ENCODE results near the gene CRY1.

The CRY1 gene

GRCh38 chr12:107106241-107107025, 13.1 kb upstream of the CRY1 start:
- H3K4me1 ChIP-seq (ENCODE audit: control insufficient read depth in 1 of 2, insufficient read depth in 1 of 2, low read depth in 1 of 2, low read length in 1 of 2) = no peaks in the 10 kb centered on the region
- no peak for TF ChIP-seq CTCF (IDR thresholded peaks at IDR 0.05)

GRCh38 chr12:107105410-107105703, 12.0 kb upstream of the CRY1 start:
- H3K4me3 ChIP-seq (ENCODE audit: low read depth in 1 of 2, low read length in 1 of 2) = no peak overlapping the region
- TF ChIP-seq CTCF (IDR thresholded peaks at IDR 0.05) = no peak

More at GRCh38 chr12:107106241-107107025, 13.1 kb upstream of the CRY1 start:
- no peaks in the 10 kb centered on the region for H3K9me3 ChIP-seq
- no peaks in the 10 kb centered on the region for H3K36me3 ChIP-seq
- peaks cover 4% of the 10 kb centered on the region for H3K27me3 ChIP-seq
- H3K4me3 ChIP-seq (ENCODE audit: low read depth in 1 of 2, low read length in 1 of 2) = no peak overlapping the region
- H3K27ac ChIP-seq = no peak overlapping the region

GRCh38 chr12:107103516-107103915, 10.2 kb upstream of the CRY1 start:
- no peak for TF ChIP-seq CTCF (IDR thresholded peaks at IDR 0.05)
- Histone ChIP-seq H3K27ac (no peak overlapping the region), H3K4me3 (ENCODE audit: low read depth in 1 of 2, low read length in 1 of 2) (no peak overlapping the region), H3K9me3 (no peaks in the 10 kb centered on the region), H3K27me3 (peaks cover 6% of the 10 kb centered on the region), H3K4me1 (ENCODE audit: control insufficient read depth in 1 of 2, insufficient read depth in 1 of 2, low read depth in 1 of 2, low read length in 1 of 2) (no peaks in the 10 kb centered on the region), H3K36me3 (no peaks in the 10 kb centered on the region)

More at GRCh38 chr12:107105410-107105703, 12.0 kb upstream of the CRY1 start:
- no peaks in the 10 kb centered on the region for H3K9me3 ChIP-seq
- no peak overlapping the region for H3K27ac ChIP-seq
- H3K4me1 ChIP-seq (ENCODE audit: control insufficient read depth in 1 of 2, insufficient read depth in 1 of 2, low read depth in 1 of 2, low read length in 1 of 2) = no peaks in the 10 kb centered on the region
- peaks cover 4% of the 10 kb centered on the region for H3K27me3 ChIP-seq
- no peaks in the 10 kb centered on the region for H3K36me3 ChIP-seq

- no peaks in the 10 kb centered on the region for H3K4me1 ChIP-seq (ENCODE audit: control insufficient read depth in 1 of 2, insufficient read depth in 1 of 2, low read depth in 1 of 2, low read length in 1 of 2)
- no peaks in the 10 kb centered on the region for H3K9me3 ChIP-seq
- no peaks in the 10 kb centered on the region for H3K36me3 ChIP-seq
- H3K27ac ChIP-seq = no peak overlapping the region
- H3K27me3 ChIP-seq = peaks cover 8% of the 10 kb centered on the region
- H3K4me3 ChIP-seq (ENCODE audit: low read depth in 1 of 2, low read length in 1 of 2) = no peak overlapping the region
- TF ChIP-seq CTCF (IDR thresholded peaks at IDR 0.05) = no peak
Measured at GRCh38 chr12:107103097-107103496, 9.7 kb upstream of the CRY1 start.

- Histone ChIP-seq H3K36me3 (no peaks in the 10 kb centered on the region), H3K27me3 (peaks cover 8% of the 10 kb centered on the region), H3K9me3 (no peaks in the 10 kb centered on the region), H3K4me1 (ENCODE audit: control insufficient read depth in 1 of 2, insufficient read depth in 1 of 2, low read depth in 1 of 2, low read length in 1 of 2) (no peaks in the 10 kb centered on the region), H3K27ac (no peak overlapping the region), H3K4me3 (ENCODE audit: low read depth in 1 of 2, low read length in 1 of 2) (no peak overlapping the region)
- no peak for TF ChIP-seq CTCF (IDR thresholded peaks at IDR 0.05)
Measured at GRCh38 chr12:107102294-107102693, 8.9 kb upstream of the CRY1 start.

Data from neutrophil (primary cell).